T-helper 1 cell treated with Interleukin-12 subunit alpha and Interleukin-12 subunit beta and Interleukin-4 antibody, amounts not matched to agents 30 ng/mL and 1 ng/mL, for 36 hours (primary cell): ENCODE results near the gene FHAD1. TPM values are rescaled to one million over a fixed set of nuclear protein-coding genes. Genes with fewer than 3 reads are reported as not detected.

Source experiments
- intact Hi-C: fragments of 100-400 bp; cut with micrococcal nuclease; formaldehyde crosslinking; loops from one replicate; pipeline ENCODE4 v1.15.1; 2024
- total RNA-seq: library from RNA; stranded (reverse); gene quantifications from 2 replicates; pipeline ENCODE4 v1.2.3, GENCODE V29; 2022

Gene FHAD1
- not detected in 2 replicates for total RNA-seq

DNA sequence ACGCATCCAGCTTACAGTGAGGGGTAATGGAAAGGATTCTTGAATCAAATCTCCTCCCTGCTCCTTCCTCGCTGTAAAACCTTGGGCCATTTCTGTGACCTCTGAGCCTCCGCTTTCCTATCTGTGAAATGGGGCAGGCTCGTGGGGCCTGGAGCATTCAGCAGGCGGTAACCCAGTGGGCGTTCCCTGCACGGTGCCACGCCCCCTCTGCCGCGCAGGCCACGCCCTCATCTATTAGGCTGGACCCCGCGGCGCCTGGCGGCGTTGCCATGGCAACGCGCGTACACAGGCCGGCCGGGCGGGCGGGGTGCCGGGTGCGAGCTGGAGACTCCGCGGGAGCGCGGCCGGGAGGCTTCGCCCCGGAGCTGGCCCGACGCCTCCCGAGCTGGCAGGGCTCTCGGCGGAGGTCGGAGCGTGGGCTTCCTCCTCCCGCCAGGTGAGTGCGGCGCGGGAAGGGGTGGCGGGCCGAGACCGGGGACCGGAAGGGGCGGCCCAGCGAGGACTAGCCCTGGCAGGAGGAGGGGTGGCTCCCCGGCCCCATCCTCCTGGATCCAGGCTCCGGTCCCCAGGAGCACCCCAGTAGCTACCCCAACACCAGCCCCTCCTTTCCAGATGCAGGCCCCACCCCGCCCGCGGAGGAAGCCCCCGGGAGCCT is at the start of gene FHAD1:
Gene FHAD1, plus strand, starts transcription at position 264 of the 655 bp plus-strand sequence. CDS start 4,562 bp downstream, outside the sequence.
- intact Hi-C loops, result loop anchor here (5.0 kb wide), 2 partner anchors 170 to 275 kb away; partner anchors contain the start of gene CASP9

DNA sequence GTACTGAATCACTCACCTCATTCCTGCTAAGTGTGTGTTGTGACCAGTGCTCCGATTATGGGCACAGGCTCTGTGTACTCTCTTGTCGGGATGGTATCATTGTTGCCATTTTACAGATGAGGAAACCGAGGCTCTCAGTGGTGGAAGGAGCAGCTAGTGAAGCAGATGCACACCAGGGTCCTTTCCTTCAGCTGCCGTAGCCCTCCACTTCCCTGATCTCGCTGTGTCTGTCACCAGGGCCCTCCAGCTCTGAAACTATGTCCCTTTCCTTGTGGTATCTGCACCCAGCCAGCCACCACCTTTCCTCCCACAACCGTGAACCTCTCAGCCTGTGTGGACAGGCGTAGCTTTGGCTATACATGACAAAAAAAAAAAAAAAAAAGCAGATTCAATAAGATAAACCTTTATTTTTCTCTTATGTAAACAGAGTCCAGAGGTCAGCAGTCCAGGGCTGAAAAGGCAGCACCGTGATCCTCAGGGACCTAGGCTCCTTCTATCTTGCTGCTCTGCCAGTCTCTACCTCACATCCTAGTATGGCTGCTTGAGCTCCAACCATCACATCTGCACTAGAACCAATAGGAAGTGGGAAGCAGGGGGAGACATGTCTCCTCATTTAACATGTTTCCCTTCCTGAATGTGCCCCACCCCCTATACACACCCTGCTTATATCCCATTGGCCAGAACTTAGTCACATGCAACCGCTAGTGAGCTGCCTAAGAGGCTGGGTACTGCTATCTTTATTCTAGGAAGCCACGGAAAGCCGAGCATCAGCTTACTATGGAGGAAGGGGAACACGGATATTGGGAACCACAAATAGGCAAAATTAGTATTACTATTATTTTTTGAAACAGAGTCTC is 49.2 kb upstream of the FHAD1 start:
- intact Hi-C loops, result no loop called here

DNA sequence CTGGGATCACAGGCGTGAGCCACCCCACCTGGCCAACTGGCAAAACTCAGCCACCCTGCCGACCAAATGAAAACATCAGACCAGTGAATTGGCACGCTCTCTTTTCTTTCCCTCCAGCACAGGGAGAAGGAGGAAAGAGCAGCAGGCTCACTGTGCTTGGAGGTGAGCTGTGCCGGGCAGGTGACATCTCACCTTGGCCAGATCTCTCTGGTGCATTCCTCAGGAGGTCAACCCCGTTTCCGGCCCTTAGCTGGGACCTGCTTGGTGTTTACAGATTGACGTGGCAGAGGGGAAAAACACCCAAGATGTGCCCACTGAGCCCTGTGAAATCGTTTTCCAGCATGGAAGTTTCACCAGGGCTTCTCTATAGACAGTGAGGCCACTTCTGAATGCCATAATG is 48.3 kb upstream of the FHAD1 start:
- intact Hi-C loops, result no loop called here

DNA sequence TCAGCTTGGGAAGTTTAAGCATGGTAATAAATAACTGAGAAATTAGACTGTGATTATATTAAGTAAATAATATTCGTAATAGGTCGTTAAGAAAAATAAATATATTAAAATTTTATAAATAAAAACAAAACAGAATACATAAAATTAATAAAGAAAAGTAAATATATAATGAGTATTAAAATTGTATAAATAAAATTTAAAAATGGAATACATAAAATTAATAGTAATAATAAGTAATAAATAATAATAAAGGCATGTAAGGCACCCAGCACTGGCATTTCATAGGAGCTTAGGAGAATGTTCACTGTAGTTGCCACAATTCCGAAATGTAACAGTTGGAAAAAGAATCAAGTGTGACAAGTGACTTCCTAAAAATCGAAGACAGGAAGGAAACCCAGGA is 45.8 kb upstream of the FHAD1 start:
- intact Hi-C loops, result no loop called here

DNA sequence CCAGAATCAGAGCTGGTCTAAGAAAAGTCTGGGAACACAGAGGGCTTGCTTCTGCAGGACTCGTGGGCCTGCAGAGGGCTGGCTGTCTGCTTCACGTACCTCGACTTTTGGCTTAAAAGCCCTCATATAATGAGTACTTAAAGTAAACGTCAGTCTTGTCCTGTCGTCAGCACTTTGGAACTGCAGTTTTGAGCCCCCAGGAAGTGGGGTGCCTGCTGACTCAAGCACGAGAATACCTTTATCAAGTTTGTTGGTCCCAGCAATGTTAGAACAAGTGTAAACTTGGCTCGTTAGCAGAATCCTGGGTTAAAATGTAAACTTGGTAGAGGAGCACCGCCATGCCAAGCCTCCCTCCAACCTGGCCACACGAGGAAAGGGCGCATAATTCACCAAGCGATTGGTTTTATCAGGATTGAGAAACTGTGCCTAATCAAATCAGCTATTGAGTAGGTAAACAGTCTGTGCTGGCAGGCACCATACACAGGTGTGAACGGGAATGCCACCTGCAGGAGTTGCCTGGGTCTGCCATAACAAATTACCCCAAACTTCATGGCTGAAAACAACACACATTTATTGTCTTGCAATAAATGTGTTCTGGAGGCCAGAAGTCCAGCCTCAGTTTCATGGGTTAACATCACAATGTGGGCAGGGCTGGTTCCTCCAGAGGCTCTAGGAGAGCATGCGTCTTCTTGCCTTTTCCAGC is 45.0 kb upstream of the FHAD1 start:
- intact Hi-C loops, result no loop called here

DNA sequence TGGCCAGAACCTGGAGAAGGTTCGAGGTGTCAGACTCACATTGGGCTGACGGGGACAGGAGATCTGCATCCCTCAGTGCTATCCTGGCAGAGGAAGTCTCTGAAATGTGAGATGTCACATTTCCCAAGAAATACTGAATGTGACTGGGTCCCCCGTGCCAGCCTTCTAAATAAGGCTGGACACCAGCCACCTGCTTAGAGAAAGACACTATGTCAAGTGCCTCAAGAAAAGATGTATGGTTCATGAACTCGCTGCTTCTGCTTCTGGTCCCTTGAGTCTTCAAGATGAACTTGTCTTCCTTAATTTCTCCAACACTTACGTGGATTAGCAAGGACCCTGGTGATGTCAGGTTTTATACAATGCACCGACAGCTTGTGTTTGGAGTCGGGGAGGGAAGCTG is 42.1 kb upstream of the FHAD1 start:
- intact Hi-C loops, result no loop called here

DNA sequence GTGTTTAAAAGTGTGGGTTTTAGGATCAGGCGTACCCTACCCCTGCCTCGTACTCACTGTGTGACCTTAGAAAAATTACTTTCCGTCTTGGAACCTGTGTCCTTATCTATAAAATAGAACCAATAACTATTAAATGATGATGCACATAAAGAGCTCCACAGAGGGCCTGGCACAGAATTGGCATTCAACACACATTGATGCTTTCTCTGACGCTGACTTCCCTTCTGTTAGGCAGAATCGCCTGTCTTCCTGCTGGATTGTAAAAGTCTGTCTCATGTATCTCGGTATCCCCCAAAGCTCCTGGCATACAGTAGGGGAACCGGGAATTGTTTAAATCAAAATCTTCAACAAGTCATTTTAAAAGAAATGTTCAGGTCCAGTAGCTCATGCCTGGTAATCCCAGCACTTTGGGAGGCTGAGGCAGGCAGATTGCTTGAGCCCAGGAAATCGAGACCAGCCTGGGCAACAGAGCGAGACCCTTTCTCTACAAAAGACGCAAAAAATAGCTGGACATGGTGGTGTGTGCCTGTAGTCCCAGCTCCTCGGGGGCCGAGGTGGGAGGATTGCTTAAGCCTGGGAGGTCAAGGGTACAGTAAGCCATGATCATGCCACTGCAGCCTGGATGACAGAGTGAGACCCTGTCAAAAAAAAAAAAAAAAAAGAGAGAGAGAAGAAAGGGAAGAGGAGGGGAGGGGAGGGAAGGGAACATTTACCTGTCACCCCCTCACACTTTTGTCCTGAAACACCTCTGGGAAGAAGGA is 41.3 kb upstream of the FHAD1 start:
- intact Hi-C loops, result no loop called here

DNA sequence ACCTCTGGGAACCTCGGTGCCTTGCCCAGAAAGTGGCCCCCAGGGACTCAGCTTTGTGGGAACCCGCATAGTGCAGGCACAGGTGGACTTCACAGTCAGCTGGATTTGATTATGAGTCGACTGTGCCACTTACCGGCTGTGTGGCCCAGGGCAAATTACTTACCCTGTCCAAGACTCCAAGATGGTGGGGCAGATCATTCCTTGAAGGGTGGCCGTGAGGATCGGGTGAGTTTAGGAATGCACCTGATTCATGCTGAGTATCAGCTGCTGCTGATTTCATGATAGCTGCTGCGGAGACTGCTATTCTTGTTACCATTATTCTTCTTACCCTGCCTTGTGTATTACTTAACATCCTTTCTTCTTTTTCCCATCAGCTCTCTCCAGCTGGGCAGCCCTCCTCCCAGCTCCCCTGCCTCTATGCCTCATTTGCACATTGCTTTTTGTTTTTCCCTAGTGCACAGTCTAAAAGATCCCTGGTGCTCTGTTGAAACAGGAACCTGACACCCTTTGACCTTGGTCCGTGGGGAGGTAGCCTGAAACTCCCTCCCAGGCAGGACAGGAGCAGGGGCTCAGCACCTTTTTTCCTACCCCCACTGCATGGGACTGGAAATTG is 40.5 kb upstream of the FHAD1 start:
- intact Hi-C loops, result no loop called here

DNA sequence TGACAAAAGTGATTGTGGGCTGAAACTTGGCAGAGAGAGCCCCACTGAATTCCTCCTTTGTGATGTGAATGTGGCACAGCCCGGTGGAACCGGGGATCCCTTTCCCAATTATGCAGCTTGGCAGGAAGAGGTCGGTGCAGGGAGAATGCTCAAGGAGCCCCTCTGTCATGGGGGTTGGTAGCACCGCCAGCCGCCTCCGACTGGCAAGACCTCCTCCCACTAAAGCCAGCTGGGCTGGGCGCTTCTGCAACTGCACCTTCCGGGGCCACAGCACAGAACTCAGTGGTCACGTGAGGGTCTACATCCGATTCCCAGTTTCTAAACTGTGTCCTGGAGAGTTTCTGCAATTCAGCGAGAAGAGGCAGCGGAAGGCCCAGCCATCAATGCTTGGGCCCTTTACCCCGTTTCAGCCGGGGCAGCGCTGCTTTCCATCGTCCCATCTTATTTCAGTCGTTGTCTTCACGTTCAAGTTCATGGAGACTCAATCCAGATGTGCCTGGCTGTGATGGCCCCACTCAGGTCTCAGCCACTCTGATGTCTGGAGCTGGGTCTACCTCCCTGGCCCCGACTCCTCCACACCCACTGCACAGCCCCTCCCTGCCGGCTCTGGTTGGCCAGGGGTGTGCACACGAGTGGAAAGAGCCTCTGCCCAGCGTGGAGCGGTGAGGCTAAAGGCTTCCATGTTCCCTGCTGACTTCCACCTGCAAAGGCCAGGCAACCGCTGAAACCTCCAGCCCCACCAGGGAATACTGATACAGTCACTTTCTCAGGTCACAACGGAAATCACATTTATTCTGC is 39.8 kb upstream of the FHAD1 start:
- intact Hi-C loops, result no loop called here

DNA sequence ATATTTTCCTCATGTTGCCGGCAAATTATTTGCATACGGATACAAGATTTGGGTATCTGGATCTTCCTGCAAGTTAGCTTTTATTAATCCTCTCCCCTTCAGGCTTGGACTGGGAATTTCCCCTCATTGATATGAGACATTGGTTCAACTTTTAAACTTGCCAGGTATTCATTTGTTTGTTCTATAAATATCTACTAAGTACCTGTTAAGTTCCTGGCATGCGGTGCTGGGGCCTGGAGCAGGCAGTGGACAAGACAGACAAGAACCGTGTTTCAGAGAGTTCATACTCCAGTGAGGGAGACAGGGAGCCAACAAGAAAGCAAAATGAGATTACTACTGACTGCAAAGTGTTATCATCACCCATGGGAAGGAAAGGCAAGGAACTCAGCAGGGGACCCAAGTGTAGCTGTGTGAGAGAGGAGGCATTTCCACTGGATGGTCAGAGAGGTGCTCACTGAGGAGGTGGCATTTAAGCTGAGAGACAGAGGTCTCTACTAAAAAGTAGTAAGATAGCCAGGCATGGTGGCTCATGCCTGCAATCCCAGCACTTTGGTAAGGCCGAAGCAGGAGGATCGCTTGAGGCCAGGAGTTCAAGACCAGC is 39.1 kb upstream of the FHAD1 start:
- intact Hi-C loops, result no loop called here

DNA sequence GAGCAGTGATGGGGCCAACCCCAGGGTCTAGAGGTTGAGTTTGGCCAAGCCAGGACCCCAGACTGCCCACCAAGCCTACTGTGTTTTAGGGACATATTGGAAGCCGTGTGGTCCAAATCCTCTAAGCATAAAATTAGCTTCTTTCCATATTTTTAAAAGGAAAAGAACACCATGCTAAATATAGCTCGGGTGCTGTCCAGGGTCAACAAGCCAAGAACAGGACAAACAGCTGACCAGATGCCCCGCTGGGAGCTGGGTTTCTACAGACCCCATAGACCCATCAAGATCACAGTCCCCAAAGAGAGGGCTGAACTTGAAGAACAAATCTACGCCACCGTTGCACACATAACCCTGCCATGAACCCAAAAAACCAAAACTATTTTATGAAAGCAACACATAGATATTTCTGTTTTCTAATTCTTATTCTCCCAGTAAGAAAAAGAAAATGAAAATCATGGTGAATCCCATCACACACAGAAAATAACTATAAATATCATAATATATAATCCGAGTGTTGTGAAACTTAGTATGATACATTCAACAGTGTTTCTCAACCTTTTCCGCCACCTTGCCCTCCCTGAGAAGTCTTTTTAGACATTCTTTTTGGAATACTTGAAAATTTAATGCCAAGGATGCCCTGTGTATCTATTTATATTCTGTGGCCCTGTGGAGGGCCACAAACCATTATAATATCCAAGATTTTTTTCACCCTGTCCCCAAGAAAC is 36.2 kb upstream of the FHAD1 start:
- intact Hi-C loops, result no loop called here

DNA sequence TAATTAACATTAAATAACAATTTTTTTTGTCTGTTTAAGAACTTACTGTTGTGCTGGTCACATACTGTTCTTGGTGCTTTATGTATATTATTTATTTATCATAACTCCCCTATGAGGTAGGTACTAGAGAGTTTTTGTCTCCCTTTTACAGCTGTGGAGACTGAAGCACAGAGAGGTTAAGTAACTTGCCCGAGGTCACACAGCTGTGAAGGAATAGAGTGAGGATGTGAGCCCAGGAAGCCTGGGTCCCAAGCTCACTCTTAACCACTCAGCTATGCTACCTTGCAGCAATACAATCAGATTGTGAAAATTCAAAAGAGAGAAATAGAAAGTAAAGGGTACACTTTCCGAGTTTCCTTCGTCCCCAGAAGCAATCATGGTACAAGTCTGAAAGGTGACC is 35.6 kb upstream of the FHAD1 start:
- intact Hi-C loops, result no loop called here

DNA sequence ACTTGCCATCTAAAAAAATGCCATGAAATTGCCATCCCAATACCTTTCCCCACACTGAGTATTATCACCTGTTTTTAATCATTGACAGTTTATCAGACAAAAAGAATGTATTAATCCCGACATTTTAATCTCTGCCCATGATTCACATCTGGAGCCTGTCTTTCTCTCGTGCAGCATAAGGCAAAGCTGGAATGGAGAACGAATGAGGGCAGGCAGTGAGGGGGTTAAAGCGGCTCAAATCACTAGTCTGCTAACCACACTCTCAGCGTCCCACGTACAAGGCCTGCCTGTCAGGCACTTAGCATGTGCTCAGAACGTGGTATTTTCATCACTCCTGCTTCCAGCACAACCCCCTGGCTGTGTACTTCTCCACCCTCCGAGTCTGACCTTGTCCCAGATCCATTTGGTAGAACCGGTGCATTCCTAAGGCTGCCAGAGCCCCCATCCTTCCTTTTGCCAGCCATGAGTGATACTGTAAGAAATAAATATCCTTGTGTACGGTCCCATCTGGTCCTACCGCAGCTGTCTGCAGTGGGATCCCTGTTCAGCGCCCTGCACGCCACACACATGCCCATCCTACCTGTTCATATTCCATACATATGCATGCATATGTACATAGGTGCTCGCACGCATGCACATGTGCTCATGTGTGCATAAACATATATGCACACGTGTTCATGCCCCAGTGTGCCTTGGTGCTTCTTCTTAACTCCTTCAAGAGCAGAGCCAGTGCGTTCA is 34.6 kb upstream of the FHAD1 start:
- intact Hi-C loops, result no loop called here

DNA sequence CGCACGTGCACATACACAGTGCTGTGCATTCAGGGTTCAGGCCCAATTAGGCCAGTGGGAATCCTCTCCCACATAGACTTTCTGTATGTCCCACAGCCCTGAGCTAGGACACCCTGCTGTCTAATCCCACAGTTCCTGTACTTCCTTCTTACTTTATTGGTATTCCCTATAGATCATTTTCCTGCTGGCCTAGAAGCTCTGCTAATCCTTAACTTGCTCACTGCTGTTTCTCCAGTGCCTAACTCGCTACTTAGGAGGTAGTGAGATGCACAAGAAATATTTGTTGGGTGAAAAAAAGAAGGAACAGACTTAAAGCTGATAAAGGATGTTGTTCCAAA is 34.1 kb upstream of the FHAD1 start:
- intact Hi-C loops, result no loop called here

DNA sequence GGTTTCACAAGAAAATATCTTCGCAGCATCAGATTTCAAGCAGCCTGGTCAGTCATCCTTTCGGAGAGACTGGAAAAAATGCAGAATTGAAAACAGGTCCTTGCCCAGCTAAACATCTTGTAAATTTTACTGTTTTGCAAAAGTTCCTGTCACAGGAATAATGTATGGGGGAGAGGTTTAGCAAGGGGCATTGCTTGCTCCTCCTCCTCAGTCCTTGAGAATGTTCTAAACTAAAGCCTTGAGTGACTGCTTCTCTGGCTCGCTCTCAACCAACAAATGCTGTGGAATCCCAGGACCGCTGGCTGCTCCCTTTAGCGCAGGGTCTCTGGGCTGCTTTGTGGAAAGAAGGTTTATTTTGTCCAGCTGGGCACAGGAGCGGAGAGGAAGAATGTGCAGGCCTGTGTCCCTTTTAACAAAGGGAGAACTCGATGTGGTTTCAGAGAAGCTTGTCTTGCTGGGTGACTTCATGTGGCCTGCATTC is 33.6 kb upstream of the FHAD1 start:
- intact Hi-C loops, result no loop called here

DNA sequence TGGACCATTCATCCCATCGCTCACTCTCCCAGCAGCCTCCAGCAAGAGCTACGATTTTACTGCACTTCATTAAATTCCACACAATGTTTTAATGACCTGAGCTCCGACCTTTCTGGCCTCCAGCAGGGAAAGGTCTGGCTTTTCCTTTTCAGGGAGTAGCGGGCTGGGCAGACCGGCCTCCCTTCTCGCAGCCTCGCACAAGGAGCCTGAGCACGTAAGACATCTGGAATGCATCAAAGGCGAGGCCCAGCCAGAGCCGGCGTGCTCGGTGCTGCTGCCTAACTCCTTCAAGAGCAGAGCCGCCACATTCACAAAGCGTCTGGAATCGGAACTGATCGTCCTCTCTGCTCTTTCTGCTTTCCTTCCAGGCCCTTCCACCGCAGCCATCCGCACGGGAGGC is 32.5 kb upstream of the FHAD1 start:
- intact Hi-C loops, result no loop called here

DNA sequence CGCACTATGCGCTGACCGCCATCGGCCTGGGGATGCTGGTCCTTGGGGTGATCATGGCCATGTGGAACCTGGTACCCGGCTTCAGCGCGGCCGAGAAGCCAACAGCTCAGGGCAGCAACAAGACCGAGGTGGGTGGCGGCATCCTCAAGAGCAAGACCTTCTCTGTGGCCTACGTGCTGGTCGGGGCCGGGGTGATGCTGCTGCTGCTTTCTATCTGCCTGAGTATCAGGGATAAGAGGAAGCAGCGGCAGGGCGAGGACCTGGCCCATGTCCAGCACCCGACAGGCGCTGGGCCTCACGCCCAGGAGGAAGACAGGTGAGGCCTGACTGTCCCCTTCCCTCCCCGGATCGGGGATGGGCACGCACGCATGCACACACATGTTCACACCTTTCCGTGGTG is 31.9 kb upstream of the FHAD1 start:
- intact Hi-C loops, result loop anchor here (5.0 kb wide), 1 partner anchor 37 kb away; no protein-coding TSS in a partner anchor

DNA sequence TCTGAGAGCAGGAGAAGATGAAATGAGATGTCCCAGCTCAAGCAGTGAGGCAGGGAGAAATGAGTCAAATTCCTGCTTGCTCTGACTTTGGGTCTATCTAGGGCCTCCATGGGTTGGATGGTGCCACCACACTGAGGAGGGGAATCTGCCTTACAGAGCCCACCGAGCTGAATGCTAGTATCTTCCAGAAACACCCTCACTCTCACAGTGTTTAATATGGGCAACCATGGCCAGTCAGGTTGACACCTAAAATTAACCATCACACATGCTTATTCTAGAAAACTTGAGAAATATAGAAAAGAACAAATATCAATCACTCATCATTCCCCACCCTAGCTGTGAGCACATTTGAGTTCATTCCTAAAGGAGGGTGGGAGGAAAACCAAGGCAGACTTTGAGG is 29.4 kb upstream of the FHAD1 start:
- intact Hi-C loops, result loop anchor here (5.0 kb wide), 1 partner anchor 35 kb away; no protein-coding TSS in a partner anchor
